Adrenal gland (tissue), 5 donors: Measurements from ENCODE around the gene ZNF628.

Experiments
- CTCF ChIP-seq, 6 experiments: fragments of 450-650 bp in 4 of 6; fragments of 200-600 bp in 2 of 6; sonication (generic) in 1 of 6; IDR thresholded peaks; 1 replicate in 5 of 6; 2 replicates in 1 of 6; pipeline versions ENCODE4 v1.5.1 to v1.8.0; 2016 to 2021; ENCODE audit warnings: antibody characterized with exemption in 6 of 6, mild to moderate bottlenecking in 2 of 6, moderate library complexity in 1 of 6
- POLR2A ChIP-seq, 2 donors: fragments of 450-650 bp; IDR thresholded peaks; one replicate each; pipeline ENCODE4 v1.6.1; 2017; ENCODE audit warnings: antibody characterized with exemption in 2 of 2, mild to moderate bottlenecking in 2 of 2, moderate library complexity in 1 of 2
- donor health status: DM: no; HTN: no; CAD: no.

GRCh38 chr19:55482156-55482961 lies 5.9 kb downstream of the ZNF628 start:
- no peak for TF ChIP-seq CTCF (IDR thresholded peaks at IDR 0.05)
- TF ChIP-seq POLR2A (IDR thresholded peaks at IDR 0.05): no peak
